Stimulated activated memory B cell treated with anti-CD40 and anti-IgM and Interleukin-4, amounts not matched to agents 10 μg/mL and 1 μg/mL and 100 μg/mL, for 72 hours (primary cell): ENCODE measurements around the gene RPS29.
A peak's percentile ranks its signal among the peaks of the same experiment; 100 is the strongest.
"Not testable (repeated sequence)": the region's sequence is repeated elsewhere in the genome, so short reads cannot be mapped to it uniquely, and the experiment has no call there.

Source experiments
- ATAC-seq: fragments of 150-1000 bp; cut with Tn5 transposase; 2 replicates; pipeline ENCODE4 v1.10.0; 2021
- H3K27ac Mint-ChIP-seq: one replicate; pipeline ENCODE4 v1.8.0; 2022; ENCODE audit warnings: mild to moderate bottlenecking, mixed read lengths
- H3K27me3 Mint-ChIP-seq: one replicate; pipeline ENCODE4 v1.8.0; 2022; ENCODE audit warnings: mixed read lengths
- H3K36me3 Mint-ChIP-seq: one replicate; pipeline ENCODE4 v1.8.0; 2022; ENCODE audit warnings: mixed read lengths
- H3K4me1 Mint-ChIP-seq: one replicate; pipeline ENCODE4 v1.8.0; 2022; ENCODE audit warnings: mixed read lengths
- H3K4me3 Mint-ChIP-seq: one replicate; pipeline ENCODE4 v1.8.0; 2022; ENCODE audit warnings: mild to moderate bottlenecking, moderate library complexity, mixed read lengths
- H3K9me3 Mint-ChIP-seq: one replicate; pipeline ENCODE4 v1.8.0; 2022; ENCODE audit warnings: mixed read lengths

RPS29 gene

DNA sequence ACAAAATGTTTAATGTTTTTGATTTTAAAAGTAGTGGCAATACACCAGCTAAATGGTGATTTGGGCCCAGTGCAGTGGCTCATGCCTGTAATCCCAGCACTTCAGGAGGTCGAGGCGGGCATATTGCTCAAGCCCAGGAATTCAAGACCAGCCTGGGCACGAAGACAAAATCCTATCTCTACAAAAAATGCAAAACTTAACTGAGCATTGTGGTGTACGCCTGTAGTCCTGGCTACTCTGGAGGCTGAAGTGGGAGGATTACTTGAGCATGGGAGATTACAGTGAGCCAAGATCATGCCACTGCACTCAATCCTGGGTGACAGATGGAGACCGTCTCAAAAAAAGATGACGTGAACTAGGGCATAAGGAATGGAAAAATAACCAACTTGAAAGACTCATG, 29.6 kb upstream of the RPS29 start:
- peaks cover 20% of the 10 kb centered on the region for H3K4me1 Mint-ChIP-seq
- no peaks in the 10 kb centered on the region for H3K27me3 Mint-ChIP-seq
- no peak for ATAC-seq
- peaks cover 35% of the 10 kb centered on the region for H3K36me3 Mint-ChIP-seq
- no peaks in the 10 kb centered on the region for H3K9me3 Mint-ChIP-seq
- H3K27ac Mint-ChIP-seq = no peak overlapping the region
- H3K4me3 Mint-ChIP-seq = no peak overlapping the region

DNA sequence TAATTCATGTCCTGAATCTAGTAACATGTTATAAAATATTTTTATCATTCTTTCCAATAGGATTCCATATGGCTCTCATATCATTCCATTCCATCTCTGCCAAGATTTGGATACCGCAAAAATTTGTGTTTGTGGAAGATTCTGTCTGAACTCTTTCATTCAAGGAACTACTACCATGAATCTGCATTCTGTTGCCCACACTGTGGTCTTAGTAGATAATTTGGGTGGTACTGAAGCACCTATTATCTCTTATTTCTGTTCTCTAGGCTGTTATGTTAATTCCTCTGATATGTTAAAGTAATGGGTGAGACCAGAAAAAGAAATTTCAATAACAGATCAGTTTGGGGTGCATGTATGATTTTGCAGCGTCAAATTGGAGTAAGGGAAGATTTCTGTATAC, 28.0 kb upstream of the RPS29 start:
- Mint-ChIP-seq H3K4me1 (peaks cover 18% of the 10 kb centered on the region), H3K36me3 (peaks cover 28% of the 10 kb centered on the region), H3K9me3 (no peaks in the 10 kb centered on the region), H3K27me3 (no peaks in the 10 kb centered on the region), H3K27ac (peak overlapping the region; percentile 55), H3K4me3 (no peak overlapping the region)
- no peak for ATAC-seq

DNA sequence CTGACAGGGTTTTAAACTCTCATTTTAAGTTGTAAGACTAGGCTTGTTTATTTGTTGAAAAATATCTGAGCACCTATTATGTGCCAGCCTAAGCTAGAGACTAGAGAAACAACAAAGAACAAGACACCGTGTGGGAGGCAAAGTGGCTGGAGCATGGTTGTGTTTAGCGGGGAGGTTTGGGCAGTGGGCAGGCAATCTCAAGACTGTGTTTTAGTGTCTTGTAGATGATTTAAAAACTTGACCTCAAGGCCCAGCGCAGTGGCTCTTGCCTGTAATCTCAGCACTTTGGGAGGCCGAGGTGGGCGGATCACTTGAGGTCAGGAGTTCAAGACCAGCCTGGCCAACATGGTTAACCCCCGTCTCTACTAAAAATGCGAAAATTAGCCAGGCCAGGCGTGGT, 26.5 kb upstream of the RPS29 start:
- Mint-ChIP-seq H3K9me3 (no peaks in the 10 kb centered on the region), H3K27ac (no peak overlapping the region), H3K4me1 (peaks cover 5% of the 10 kb centered on the region), H3K36me3 (peaks cover 15% of the 10 kb centered on the region), H3K27me3 (no peaks in the 10 kb centered on the region), H3K4me3 (no peak overlapping the region)
- no peak for ATAC-seq

DNA sequence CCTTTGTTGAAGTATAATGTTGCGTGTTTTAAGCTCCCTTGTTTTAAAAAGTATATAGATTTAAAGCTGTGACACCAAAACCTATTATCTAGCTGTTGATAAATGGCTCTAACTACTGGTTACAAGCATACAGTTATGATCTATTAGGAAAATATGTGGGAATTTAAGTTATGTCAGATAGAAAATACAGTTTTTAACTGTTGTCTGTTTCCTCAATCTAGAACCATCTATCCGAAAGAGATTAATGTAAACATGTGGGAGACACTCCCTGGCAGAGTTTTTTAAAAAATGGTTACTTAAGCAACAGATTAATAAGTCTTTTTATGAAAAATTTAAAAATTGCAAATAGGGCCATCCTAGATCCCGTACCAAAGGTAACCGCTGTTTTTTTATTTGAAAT, 26.1 kb upstream of the RPS29 start:
- H3K36me3 Mint-ChIP-seq = peaks cover 11% of the 10 kb centered on the region
- no peaks in the 10 kb centered on the region for H3K9me3 Mint-ChIP-seq
- H3K27me3 Mint-ChIP-seq = no peaks in the 10 kb centered on the region
- no peak overlapping the region for H3K27ac Mint-ChIP-seq
- H3K4me1 Mint-ChIP-seq = peaks cover under 1% of the 10 kb centered on the region
- no peak overlapping the region for H3K4me3 Mint-ChIP-seq
- no peak for ATAC-seq

DNA sequence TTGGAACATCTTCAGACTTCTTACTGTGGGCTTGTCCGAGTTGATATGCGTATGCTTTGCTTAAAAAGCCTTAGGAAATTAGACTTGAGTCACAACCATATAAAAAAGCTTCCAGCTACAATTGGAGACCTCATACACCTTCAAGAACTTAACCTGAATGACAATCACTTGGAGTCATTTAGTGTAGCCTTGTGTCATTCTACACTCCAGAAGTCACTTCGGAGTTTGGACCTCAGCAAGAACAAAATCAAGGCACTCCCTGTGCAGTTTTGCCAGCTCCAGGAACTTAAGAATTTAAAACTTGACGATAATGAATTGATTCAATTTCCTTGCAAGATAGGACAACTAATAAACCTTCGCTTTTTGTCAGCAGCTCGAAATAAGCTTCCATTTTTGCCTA, 21.4 kb upstream of the RPS29 start:
- H3K27ac Mint-ChIP-seq = no peak overlapping the region

DNA sequence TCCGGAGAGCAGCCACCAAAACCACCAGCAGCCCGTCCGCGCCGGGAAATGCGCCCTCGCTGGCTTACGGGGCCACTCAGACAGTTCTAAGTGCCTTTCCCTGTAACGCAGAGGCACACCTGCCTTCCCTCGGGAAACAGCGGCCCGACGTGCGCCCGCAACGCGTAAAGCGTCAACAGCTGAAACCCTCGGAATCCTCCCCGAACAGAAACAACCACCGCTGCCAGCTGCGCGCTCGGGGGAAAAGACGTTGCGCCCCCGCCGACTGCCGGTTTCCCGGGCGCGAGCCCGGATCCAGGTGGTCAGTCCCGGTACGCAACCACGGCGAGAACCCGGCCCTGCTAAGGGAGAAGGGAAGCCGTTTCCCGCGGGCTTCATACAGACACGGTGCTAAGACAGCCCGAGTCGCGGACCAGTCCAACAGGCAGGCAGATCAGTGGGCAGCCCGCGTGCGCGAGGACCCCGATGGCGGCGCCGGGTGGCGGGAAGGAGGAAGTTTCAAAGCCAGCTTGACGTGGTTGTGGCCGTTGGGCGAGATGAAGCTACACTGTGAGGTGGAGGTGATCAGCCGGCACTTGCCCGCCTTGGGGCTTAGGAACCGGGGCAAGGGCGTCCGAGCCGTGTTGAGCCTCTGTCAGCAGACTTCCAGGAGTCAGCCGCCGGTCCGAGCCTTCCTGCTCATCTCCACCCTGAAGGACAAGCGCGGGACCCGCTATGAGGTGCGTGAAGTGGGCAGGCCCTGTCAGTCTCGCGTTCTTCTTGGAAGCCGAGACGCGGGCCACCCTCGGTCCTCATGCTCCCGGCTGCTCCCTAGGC, 12.5 kb upstream of the RPS29 start, which contains the start of gene LRR1:
Gene LRR1, plus strand, starts transcription at position 456 of the 816 bp plus-strand sequence. Its CDS starts 81 bp downstream, at position 537.
- ATAC-seq = peak; percentile 88
- Mint-ChIP-seq H3K27me3 (no peaks in the 10 kb centered on the region), H3K4me3 (peak within 1 kb of the TSS; percentile 97), H3K36me3 (no peaks in the 10 kb centered on the region), H3K4me1 (peaks cover 51% of the 10 kb centered on the region), H3K9me3 (no peaks in the 10 kb centered on the region), H3K27ac (peak within 1 kb of the TSS; percentile 99)

More for the DNA sequence above, 21.4 kb upstream of the RPS29 start:
- no peaks in the 10 kb centered on the region for H3K9me3 Mint-ChIP-seq
- H3K4me3 Mint-ChIP-seq = no peak overlapping the region
- no peak for ATAC-seq
- H3K36me3 Mint-ChIP-seq = peaks cover 14% of the 10 kb centered on the region
- no peaks in the 10 kb centered on the region for H3K27me3 Mint-ChIP-seq
- H3K4me1 Mint-ChIP-seq = no peaks in the 10 kb centered on the region

DNA sequence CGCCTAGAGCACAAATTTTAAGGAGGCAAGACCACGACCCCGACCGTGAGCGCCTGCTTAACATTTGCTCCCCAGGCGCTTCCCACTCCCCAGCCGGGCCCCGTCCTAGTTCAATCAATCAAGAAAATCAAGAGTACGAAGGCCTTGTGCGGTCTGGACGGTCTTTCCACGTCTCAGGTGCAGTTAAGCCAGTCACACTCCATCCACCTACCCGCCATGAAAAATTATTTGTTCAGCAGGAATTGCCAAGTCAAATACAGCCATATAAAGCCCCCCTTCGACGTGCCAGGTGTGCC, 12.0 kb upstream of the RPS29 start:
- no peak for ATAC-seq
- H3K4me1 Mint-ChIP-seq = peaks cover 55% of the 10 kb centered on the region
- H3K27ac Mint-ChIP-seq = peak overlapping the region; percentile 99
- no peaks in the 10 kb centered on the region for H3K36me3 Mint-ChIP-seq
- peak overlapping the region; percentile 97 for H3K4me3 Mint-ChIP-seq
- H3K9me3 Mint-ChIP-seq = no peaks in the 10 kb centered on the region
- H3K27me3 Mint-ChIP-seq = no peaks in the 10 kb centered on the region

DNA sequence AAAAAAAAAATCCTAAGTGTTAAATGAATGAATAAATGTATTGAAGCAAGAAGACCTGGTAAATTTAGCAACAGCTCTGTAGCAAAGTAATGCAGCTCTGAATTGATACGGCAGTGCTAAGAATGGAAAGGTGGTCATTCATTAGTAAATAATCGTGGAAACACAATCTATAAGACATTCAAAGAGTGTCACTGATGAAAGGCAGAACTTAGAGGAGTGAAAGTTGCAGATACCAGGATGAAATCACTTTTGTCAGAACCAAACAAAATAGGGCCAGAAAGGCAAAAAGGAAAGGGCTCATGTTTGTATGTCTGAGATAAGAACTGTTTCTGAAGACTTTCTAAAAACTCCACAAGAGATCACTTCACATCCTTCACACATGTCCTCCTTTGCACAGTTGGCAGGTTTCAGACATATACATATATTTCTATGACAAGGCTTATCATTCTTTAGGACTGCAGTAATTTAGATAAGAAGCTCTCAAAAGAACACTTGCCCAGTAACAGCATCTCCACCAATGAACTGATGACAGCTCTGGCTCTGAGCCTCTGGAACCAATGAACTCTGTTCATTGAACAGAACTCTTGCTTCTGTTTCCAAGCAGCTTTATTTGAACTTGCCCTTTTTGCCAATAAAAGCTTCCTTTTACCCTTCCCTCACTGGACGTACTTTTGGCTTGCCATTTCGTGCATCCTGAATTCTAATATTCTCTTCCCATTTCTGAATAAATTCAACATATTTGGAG, 8.3 kb upstream of the RPS29 start:
- ATAC-seq = no peak
- Mint-ChIP-seq H3K4me3 (peak overlapping the region; percentile 26), H3K27me3 (no peaks in the 10 kb centered on the region), H3K27ac (peak overlapping the region; percentile 99), H3K36me3 (no peaks in the 10 kb centered on the region), H3K9me3 (no peaks in the 10 kb centered on the region), H3K4me1 (peaks cover 47% of the 10 kb centered on the region)

DNA sequence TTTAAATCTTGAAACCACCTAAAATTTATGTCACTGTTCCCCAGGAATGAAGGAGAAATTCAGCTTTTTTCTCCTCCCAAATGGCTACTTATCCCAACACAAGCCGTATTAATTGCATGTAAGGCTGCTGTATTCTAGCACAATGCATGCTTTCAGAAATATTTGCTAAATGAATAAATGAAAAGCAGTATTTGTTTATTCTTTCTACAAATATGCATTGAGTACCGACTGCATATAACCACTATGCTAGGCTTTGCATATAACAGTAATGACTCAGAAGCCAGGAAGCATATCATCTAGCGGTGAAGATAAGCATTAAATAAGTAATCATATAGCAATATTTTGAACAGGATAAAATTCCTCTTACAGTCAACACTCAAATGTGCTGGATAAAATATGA, 6.8 kb upstream of the RPS29 start:
- Mint-ChIP-seq H3K4me1 (peaks cover 44% of the 10 kb centered on the region), H3K27me3 (no peaks in the 10 kb centered on the region), H3K36me3 (no peaks in the 10 kb centered on the region), H3K27ac (peak overlapping the region; percentile 99), H3K4me3 (peak overlapping the region; percentile 26), H3K9me3 (no peaks in the 10 kb centered on the region)
- no peak for ATAC-seq

DNA sequence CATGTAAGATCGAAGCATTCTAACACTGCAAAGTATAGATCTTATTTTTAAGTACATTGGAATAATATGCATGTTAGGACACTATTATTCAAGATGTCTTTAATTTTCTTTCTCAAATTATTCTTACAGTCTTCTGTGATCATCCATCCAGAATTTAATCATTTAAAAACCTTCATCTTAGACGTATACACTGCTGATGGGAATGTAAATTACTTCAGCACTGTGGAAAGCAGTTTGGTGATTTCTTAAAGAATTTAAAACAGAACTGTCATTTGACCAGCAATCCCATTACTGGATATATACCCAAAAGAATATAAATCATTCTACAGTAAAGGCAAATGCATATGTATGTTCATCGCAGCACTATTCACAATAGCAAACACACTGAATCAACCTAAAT, 3.2 kb upstream of the RPS29 start:
- H3K4me1 Mint-ChIP-seq = peaks cover 20% of the 10 kb centered on the region
- H3K9me3 Mint-ChIP-seq = no peaks in the 10 kb centered on the region
- no peak overlapping the region for H3K4me3 Mint-ChIP-seq
- no peak for ATAC-seq
- H3K27me3 Mint-ChIP-seq = no peaks in the 10 kb centered on the region
- peaks cover 17% of the 10 kb centered on the region for H3K36me3 Mint-ChIP-seq
- H3K27ac Mint-ChIP-seq = no peak overlapping the region

DNA sequence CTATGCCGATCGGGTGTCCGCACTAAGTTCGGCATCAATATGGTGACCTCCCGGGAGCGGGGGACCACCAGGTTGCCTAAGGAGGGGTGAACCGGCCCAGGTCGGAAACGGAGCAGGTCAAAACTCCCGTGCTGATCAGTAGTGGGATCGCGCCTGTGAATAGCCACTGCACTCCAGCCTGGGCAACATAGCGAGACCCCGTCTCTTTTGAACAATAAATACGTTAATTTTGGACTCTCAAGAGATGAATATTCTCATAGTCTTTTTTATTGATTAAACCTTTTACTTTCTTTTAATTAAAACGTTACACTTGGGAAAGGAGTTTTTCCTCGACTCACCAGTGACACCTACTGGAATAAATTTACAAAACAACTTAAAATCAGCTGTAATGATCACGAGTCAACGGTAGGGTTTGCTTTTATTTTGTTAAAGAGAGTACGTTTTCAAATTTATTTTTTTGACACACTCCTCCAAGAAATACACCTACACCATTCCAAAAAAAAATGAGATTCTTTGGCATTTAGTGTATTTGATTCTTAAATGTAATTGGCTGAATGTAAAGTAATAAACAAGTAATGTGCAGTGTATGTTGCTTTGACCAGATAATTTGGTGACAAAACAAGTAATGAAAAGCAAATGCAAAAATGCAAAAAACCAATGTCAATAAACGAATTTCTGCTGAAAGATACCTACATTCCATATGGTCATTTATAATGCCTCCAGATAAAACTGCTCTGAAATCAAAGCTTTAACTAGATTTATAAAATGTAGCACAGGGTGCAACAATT, 687 bp upstream of the RPS29 start:
- no peaks in the 10 kb centered on the region for H3K27me3 Mint-ChIP-seq
- H3K4me3 Mint-ChIP-seq = peak overlapping the region; percentile 98
- peaks cover 42% of the 10 kb centered on the region for H3K36me3 Mint-ChIP-seq
- peak overlapping the region; percentile 99 for H3K27ac Mint-ChIP-seq
- peaks cover 29% of the 10 kb centered on the region for H3K4me1 Mint-ChIP-seq
- ATAC-seq = peak; percentile 65
- H3K9me3 Mint-ChIP-seq = no peaks in the 10 kb centered on the region

DNA sequence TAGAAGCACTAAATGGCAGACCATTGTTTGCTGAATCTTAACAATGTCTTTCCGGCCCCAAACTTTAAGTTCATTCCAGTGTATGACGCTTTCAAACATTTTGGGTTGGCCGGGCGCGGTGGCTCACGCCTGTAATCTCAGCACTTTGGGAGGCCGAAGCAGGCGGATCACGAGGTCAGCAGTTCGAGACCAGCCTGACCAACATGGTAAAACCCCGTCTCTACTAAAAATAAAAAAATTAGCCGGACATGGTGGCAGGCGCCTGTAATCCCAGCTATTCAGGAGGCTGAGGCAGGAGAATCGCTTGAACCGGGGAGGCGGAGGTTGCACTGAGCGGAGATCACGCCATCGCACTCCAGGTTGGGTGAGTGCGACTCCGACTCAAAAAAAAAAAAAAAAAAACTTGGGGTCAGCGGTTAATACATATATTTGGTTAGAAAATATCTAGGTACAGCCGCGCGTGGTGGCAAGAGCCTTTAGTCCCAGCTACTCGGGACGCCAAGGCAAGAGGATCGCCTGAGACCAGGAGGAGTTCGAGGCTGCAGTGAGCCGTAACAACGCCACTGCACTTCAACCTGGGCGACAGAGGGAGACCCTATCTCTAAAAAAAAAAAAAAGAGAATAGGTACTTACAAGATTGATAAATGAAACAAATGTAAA, 1.1 kb downstream of the RPS29 start:
- ATAC-seq, H3K9me3 Mint-ChIP-seq, H3K27me3 Mint-ChIP-seq: not testable (repeated sequence)
- peaks cover 55% of the 10 kb centered on the region for H3K36me3 Mint-ChIP-seq
- peak overlapping the region; percentile 99 for H3K27ac Mint-ChIP-seq
- H3K4me1 Mint-ChIP-seq = peaks cover 43% of the 10 kb centered on the region
- H3K4me3 Mint-ChIP-seq = peak overlapping the region; percentile 98

DNA sequence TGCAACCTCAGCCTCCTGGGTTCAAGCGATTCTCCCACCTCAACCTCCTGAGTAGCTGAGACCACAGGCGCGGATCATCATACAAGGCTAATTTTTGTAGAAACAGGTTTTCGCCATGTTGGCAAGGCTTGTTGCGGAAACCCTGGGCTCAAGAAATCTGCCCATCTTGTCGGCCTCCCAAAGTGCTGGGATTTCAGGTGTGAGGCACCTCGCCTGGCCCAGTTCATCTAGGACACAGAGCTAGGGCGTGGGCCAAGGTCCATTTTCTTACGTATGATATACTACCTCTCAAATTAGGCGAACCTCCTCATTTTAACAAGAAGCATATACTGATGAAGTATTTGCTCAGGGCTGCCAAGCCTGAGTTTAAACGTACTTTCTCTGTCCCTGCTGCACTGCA, 2.1 kb downstream of the RPS29 start:
- H3K9me3 Mint-ChIP-seq = no peaks in the 10 kb centered on the region
- peak overlapping the region; percentile 98 for H3K4me3 Mint-ChIP-seq
- H3K36me3 Mint-ChIP-seq = peaks cover 59% of the 10 kb centered on the region
- H3K27me3 Mint-ChIP-seq = no peaks in the 10 kb centered on the region
- ATAC-seq = no peak
- peak overlapping the region; percentile 99 for H3K27ac Mint-ChIP-seq
- peaks cover 47% of the 10 kb centered on the region for H3K4me1 Mint-ChIP-seq

DNA sequence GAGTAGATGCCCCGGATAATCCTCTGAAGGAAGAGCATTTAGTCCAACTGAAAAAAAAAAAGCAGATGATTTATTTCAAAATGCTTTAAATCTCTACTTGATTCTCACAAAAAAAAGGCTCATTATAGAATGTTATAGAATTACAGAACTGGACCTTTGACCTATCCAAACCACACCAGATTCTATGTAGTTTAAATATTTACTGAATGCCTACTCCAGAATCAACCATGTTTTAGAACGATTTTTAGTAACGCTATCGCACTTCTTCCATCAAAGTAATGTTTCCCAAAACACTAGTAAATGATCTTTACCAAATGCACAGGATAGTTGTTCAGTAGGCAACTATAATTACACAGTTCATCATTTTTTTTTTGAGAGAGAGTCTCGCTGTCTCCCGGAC, 2.6 kb downstream of the RPS29 start:
- Mint-ChIP-seq H3K27ac (peak overlapping the region; percentile 99), H3K4me3 (peak overlapping the region; percentile 98), H3K27me3 (no peaks in the 10 kb centered on the region)

More for the DNA sequence above, 2.6 kb downstream of the RPS29 start:
- Mint-ChIP-seq H3K36me3 (peaks cover 59% of the 10 kb centered on the region), H3K4me1 (peaks cover 47% of the 10 kb centered on the region), H3K9me3 (no peaks in the 10 kb centered on the region)
- ATAC-seq = no peak
